HepG2 (cell line): ENCODE measurements around the gene SLC23A2. TPM values are rescaled to one million over a fixed set of nuclear protein-coding genes. Genes with fewer than 3 reads are reported as not detected.
A peak's percentile ranks its signal among the peaks of the same experiment; 100 is the strongest.

Experiments used
- DMAP1 ChIP-seq: IDR thresholded peaks from 2 replicates; pipeline ENCODE4 v1.6.1; 2016
- DNMT1 ChIP-seq: sonication (generic); formaldehyde crosslinking; IDR thresholded peaks from 2 replicates; pipeline ENCODE4 v1.5.1; 2020; ENCODE audit warnings: mild to moderate bottlenecking, missing genetic modification reagents
- FOSL2 ChIP-seq: sonication (generic); formaldehyde crosslinking; IDR thresholded peaks from 2 replicates; pipeline ENCODE4 v1.4.0; 2020; ENCODE audit warnings: missing genetic modification reagents
- FOXM1 ChIP-seq: sonication (generic); formaldehyde crosslinking; IDR thresholded peaks from 2 replicates; pipeline ENCODE4 v1.5.0; 2020; ENCODE audit warnings: missing genetic modification reagents
- HNRNPH1 ChIP-seq: fragments of 200-400 bp; formaldehyde crosslinking; optimal IDR thresholded peaks from 2 replicates; pipeline ENCODE3; 2017; ENCODE audit warnings: mild to moderate bottlenecking, low read depth, low read length
- KDM3A ChIP-seq: IDR thresholded peaks from 2 replicates; pipeline ENCODE4 v1.6.1; 2018; ENCODE audit warnings: low read depth, missing compliant biosample characterization
- NFKBIZ ChIP-seq: IDR thresholded peaks from 2 replicates; pipeline ENCODE4 v1.6.1; 2018; ENCODE audit warnings: missing genetic modification reagents, missing compliant biosample characterization
- ONECUT2 ChIP-seq: sonication (generic); formaldehyde crosslinking; IDR thresholded peaks from 2 replicates; pipeline ENCODE4 v1.4.0; 2020; ENCODE audit warnings: missing genetic modification reagents
- PCBP1 ChIP-seq: fragments of 200-400 bp; formaldehyde crosslinking; IDR thresholded peaks from 2 replicates; pipeline ENCODE4 v1.6.1; 2017; ENCODE audit warnings: mild to moderate bottlenecking, low read depth, low read length, borderline replicate concordance
- POLR2AphosphoS5 ChIP-seq: IDR thresholded peaks from 2 replicates; pipeline ENCODE4 v1.6.1; 2012; ENCODE audit warnings: low read depth, low read length
- RCOR2 ChIP-seq: IDR thresholded peaks from 2 replicates; pipeline ENCODE4 v1.6.1; 2016; ENCODE audit warnings: missing biosample characterization, missing genetic modification reagents
- SRY ChIP-seq: sonication (generic); formaldehyde crosslinking; IDR thresholded peaks from 2 replicates; pipeline ENCODE4 v1.8.0; 2022; ENCODE audit warnings: mild to moderate bottlenecking, missing genetic modification reagents
- ZBTB20 ChIP-seq: sonication (generic); formaldehyde crosslinking; IDR thresholded peaks from 2 replicates; pipeline ENCODE4 v1.8.1; 2023; ENCODE audit warnings: missing genetic modification reagents, low read depth, mild to moderate bottlenecking, borderline replicate concordance
- ZFP90 ChIP-seq: sonication (generic); formaldehyde crosslinking; IDR thresholded peaks from 2 replicates; pipeline ENCODE4 v1.8.0; 2022; ENCODE audit warnings: missing genetic modification reagents, mild to moderate bottlenecking, inconsistent platforms, borderline replicate concordance
- ZNF383 ChIP-seq: sonication (generic); formaldehyde crosslinking; IDR thresholded peaks from 2 replicates; pipeline ENCODE4 v1.4.0; 2020; ENCODE audit warnings: missing genetic modification reagents, mild to moderate bottlenecking, borderline replicate concordance
- polyA plus RNA-seq, 8 experiments: library from polyadenylated mRNA; depleted of rRNA in 3 of 8; stranded (reverse) in 7 of 8; unstranded in 1 of 8; fragments of >200 nt; fragmentation: Illumina TruSeq in 4 of 8; extraction: Trizol in 4 of 8; gene quantifications; 2 replicates each; pipeline versions ENCODE4 v1.2.1 to v1.2.3, GENCODE V29; 2011 to 2016; ENCODE audit warnings: low read depth in 4 of 8, missing spikeins in 1 of 8, mixed read lengths in 1 of 8; ENCODE audit not compliant: insufficient read depth in 1 of 8
- total RNA-seq, 5 experiments: library from RNA; depleted of rRNA; stranded (reverse); fragments of >200 nt; fragmentation: Illumina TruSeq; extraction: Trizol; gene quantifications; 2 replicates each; pipeline ENCODE4 v1.2.3, GENCODE V29; 2016; ENCODE audit warnings: low read depth in 1 of 5
- TF ChIP-seq, protein P1 (sequence below): sonication (generic); formaldehyde crosslinking; IDR thresholded peaks from 2 replicates; pipeline ENCODE4 v1.4.0; 2020; ENCODE audit warnings: missing genetic modification reagents, borderline replicate concordance
- TF ChIP-seq, protein P2 (sequence below): sonication (generic); formaldehyde crosslinking; IDR thresholded peaks from 2 replicates; pipeline ENCODE4 v1.8.0; 2022; ENCODE audit warnings: low read depth, missing genetic modification reagents
- TF ChIP-seq, protein P3 (sequence below): sonication (generic); formaldehyde crosslinking; IDR thresholded peaks from 2 replicates; pipeline ENCODE4 v1.4.0; 2020; ENCODE audit warnings: missing genetic modification reagents
- TF ChIP-seq, protein P4 (sequence below): sonication (generic); formaldehyde crosslinking; IDR thresholded peaks from 2 replicates; pipeline ENCODE4 v1.4.0; 2020; ENCODE audit warnings: missing genetic modification reagents
- TF ChIP-seq, protein P5 (sequence below): sonication (generic); formaldehyde crosslinking; IDR thresholded peaks from 2 replicates; pipeline ENCODE4 v1.8.0; 2022; ENCODE audit warnings: mild to moderate bottlenecking, missing genetic modification reagents, borderline replicate concordance

Gene SLC23A2
- total and polyA plus RNA-seq, 2 of the 13 experiments (the other 11 are each of a cell fraction or from before 2014, with no cell fraction given) = 42.2 to 51.2 TPM

DNA sequence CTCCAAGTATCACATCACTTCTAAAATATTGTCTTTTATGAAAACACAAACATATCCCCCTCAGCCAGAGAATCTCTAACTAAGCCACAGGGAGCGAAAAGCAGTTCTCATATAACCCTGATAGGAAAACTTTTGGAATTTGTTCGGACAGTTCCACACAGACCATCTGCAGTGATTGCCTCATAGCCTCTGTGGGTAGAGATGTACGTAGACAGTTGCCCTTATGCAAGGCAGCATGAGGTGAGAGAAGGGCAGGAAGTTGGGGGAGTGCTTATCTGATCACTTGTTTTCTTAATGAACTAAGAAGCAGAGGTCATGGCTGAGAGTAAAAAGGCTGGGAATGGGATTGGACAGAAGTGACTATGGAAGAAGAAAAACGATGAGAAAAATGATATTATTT, 39.6 kb downstream of the SLC23A2 start (continued):
- TF ChIP-seq, protein P1, sequence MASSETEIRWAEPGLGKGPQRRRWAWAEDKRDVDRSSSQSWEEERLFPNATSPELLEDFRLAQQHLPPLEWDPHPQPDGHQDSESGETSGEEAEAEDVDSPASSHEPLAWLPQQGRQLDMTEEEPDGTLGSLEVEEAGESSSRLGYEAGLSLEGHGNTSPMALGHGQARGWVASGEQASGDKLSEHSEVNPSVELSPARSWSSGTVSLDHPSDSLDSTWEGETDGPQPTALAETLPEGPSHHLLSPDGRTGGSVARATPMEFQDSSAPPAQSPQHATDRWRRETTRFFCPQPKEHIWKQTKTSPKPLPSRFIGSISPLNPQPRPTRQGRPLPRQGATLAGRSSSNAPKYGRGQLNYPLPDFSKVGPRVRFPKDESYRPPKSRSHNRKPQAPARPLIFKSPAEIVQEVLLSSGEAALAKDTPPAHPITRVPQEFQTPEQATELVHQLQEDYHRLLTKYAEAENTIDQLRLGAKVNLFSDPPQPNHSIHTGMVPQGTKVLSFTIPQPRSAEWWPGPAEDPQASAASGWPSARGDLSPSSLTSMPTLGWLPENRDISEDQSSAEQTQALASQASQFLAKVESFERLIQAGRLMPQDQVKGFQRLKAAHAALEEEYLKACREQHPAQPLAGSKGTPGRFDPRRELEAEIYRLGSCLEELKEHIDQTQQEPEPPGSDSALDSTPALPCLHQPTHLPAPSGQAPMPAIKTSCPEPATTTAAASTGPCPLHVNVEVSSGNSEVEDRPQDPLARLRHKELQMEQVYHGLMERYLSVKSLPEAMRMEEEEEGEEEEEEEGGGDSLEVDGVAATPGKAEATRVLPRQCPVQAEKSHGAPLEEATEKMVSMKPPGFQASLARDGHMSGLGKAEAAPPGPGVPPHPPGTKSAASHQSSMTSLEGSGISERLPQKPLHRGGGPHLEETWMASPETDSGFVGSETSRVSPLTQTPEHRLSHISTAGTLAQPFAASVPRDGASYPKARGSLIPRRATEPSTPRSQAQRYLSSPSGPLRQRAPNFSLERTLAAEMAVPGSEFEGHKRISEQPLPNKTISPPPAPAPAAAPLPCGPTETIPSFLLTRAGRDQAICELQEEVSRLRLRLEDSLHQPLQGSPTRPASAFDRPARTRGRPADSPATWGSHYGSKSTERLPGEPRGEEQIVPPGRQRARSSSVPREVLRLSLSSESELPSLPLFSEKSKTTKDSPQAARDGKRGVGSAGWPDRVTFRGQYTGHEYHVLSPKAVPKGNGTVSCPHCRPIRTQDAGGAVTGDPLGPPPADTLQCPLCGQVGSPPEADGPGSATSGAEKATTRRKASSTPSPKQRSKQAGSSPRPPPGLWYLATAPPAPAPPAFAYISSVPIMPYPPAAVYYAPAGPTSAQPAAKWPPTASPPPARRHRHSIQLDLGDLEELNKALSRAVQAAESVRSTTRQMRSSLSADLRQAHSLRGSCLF = no peak
- TF ChIP-seq DNMT1 (no peak), FOXM1 (CRISPR knock-in tag) (no peak), ZFP90 (CRISPR knock-in tag) (no peak), ZNF383 (no peak), FOSL2 (CRISPR knock-in tag) (peak; percentile 91), HNRNPH1 (no peak), RCOR2 (CRISPR knock-in tag) (peak; percentile 99), PCBP1 (no peak), KDM3A (peak; percentile 90; the same call in 1 of the 2 replicates), ONECUT2 (CRISPR knock-in tag) (peak; percentile 50; the same call in 1 of the 2 replicates), SRY (no peak), NFKBIZ (CRISPR knock-in tag) (peak; percentile 88; the same call in 1 of the 2 replicates), POLR2AphosphoS5 (no peak), ZBTB20 (CRISPR knock-in tag) (peak; percentile 95; the same call in 1 of the 2 replicates), DMAP1 (CRISPR knock-in tag) (peak; percentile 89)
- TF ChIP-seq, protein P2, sequence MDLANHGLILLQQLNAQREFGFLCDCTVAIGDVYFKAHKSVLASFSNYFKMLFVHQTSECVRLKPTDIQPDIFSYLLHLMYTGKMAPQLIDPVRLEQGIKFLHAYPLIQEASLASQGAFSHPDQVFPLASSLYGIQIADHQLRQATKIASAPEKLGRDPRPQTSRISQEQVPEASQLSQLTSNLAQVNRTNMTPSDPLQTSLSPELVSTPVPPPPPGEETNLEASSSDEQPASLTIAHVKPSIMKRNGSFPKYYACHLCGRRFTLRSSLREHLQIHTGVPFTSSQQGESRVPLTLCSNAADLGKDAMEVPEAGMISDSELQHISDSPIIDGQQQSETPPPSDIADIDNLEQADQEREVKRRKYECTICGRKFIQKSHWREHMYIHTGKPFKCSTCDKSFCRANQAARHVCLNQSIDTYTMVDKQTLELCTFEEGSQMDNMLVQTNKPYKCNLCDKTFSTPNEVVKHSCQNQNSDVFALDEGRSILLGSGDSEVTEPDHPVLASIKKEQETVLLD = no peak
- TF ChIP-seq, protein P3, sequence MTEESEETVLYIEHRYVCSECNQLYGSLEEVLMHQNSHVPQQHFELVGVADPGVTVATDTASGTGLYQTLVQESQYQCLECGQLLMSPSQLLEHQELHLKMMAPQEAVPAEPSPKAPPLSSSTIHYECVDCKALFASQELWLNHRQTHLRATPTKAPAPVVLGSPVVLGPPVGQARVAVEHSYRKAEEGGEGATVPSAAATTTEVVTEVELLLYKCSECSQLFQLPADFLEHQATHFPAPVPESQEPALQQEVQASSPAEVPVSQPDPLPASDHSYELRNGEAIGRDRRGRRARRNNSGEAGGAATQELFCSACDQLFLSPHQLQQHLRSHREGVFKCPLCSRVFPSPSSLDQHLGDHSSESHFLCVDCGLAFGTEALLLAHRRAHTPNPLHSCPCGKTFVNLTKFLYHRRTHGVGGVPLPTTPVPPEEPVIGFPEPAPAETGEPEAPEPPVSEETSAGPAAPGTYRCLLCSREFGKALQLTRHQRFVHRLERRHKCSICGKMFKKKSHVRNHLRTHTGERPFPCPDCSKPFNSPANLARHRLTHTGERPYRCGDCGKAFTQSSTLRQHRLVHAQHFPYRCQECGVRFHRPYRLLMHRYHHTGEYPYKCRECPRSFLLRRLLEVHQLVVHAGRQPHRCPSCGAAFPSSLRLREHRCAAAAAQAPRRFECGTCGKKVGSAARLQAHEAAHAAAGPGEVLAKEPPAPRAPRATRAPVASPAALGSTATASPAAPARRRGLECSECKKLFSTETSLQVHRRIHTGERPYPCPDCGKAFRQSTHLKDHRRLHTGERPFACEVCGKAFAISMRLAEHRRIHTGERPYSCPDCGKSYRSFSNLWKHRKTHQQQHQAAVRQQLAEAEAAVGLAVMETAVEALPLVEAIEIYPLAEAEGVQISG (CRISPR knock-in tag) = peak; percentile 83; the same call in 1 of the 2 replicates
- TF ChIP-seq, protein P4, sequence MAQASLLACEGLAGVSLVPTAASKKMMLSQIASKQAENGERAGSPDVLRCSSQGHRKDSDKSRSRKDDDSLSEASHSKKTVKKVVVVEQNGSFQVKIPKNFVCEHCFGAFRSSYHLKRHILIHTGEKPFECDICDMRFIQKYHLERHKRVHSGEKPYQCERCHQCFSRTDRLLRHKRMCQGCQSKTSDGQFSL (CRISPR knock-in tag) = peak; percentile 91
- TF ChIP-seq, protein P5, sequence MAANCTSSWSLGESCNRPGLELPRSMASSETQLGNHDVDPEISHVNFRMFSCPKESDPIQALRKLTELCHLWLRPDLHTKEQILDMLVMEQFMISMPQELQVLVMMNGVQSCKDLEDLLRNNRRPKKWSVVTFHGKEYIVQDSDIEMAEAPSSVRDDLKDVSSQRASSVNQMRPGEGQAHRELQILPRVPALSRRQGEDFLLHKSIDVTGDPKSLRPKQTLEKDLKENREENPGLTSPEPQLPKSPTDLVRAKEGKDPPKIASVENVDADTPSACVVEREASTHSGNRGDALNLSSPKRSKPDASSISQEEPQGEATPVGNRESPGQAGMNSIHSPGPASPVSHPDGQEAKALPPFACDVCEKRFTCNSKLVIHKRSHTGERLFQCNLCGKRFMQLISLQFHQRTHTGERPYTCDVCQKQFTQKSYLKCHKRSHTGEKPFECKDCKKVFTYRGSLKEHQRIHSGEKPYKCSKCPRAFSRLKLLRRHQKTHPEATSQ = peak; percentile 73; the same call in 1 of the 2 replicates
